NCI-H748 treated with DMSO at 0.1 percent for 48 hours (cell line): ENCODE data around the gene GABBR2.
"Not testable (repeated sequence)": the region's sequence is repeated elsewhere in the genome, so short reads cannot be mapped to it uniquely, and the experiment has no call there.

Experiments used
- DNase-seq: peaks from one replicate; lab custom pipeline; 2025; lab: John Stamatoyannopoulos, UW

The GABBR2 gene

DNA sequence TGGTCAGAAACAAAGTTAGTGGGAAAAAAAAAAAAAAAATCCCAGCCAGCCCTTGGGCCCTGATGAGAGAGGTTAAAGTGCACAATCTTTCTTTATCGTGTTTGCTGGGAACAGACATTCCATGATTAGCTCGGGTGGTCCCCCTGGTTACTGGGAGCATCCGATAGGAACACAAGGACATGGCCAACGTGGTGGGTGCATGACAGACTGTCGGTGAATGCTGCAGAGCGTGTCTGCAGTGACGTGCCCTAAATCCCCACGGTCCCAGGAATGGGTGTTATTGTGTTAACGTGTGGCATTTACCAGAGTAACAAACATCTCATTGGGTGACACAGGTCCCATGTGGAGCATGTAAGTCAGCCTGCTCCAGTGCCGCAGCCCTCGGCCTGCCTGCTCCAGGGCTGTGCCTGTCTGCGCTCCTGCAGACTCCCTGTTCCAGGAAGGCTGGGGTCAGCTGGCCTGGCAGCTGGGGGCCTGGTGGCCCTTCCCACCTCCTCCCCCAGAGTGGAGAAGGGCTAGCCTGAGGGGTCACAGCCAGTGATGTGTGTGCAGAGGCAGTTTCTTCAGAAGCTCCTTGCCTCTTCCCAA is 419.0 kb downstream of the GABBR2 start:
- DNase-seq: no peak

DNA sequence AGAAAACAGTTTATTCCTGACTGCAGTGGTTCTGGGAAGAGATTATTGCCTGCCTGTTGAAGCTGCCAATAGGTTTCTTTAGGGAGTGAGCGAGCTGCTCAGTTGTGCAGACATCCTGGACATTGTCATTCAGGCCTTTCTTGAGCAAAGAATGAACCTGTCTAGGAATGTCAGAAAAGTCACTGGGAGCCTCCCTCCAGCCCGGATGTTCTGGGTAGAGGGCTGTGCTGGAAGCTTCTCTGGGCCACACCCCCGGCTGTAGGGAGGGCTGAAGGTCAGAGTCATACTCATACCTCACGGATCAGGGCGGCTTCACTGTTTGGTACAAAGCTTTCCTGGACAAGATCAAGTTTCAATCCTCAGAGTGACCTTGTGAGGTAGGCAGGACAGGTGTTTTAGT is 419.9 kb downstream of the GABBR2 start:
- no peak for DNase-seq

DNA sequence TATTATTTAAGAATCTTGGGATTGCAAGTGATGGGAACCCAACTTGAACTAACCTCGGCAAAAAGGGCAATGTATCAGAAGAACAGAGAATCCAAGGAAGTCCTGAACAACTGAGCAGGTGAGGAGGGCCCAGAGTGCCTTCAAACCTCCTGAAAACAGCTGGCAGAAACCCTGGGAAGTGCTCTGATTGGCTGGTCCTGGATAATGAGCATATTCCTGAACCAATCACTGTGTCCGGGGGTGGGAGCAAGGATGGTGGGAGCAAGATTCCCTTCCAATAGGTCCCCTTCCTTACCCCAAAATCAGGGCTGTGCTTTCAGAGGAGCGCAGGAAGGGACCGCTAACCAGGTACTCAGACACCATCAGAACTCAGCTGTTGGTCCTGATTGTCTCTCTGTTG is 421.4 kb downstream of the GABBR2 start:
- DNase-seq: no peak

DNA sequence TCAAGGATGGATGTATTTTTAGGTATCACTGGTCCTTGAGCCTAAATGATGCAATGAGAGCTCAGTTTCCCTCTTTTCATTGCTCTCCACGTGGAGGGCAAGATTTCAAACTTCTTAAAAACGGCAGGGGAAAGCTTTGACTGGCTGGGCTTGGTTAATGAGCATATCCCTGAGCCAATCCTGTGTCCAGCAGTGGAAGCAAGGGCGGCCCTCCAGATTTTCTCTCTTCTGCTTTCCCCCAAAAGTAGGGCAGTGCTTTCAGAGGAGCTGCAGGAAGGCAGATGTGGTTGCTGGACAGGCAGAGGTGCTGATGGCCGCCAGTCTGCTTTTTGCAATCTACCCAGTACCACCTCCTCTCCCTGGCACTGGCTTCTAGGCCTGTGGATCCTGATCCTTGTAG is 423.3 kb downstream of the GABBR2 start:
- DNase-seq: no peak

DNA sequence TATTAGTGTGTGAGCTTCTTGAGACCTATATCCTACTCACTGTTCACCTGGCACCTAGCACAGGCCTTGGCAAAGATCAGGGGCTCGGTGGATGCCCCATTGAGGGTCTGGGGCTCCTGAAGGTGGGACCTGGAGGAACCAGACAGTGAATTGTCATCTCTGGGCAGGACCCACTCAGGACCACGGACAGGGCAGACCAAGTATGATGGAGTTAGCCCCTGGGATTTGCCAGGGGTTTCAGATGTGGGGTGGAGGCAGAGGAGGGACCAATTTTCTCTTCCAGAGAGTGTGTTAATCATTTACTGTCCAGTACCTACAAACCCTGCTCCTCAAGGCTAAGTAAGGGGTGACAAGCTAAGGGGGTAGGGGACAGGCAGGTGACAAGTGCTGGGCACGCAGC is 424.0 kb downstream of the GABBR2 start:
- no peak for DNase-seq

DNA sequence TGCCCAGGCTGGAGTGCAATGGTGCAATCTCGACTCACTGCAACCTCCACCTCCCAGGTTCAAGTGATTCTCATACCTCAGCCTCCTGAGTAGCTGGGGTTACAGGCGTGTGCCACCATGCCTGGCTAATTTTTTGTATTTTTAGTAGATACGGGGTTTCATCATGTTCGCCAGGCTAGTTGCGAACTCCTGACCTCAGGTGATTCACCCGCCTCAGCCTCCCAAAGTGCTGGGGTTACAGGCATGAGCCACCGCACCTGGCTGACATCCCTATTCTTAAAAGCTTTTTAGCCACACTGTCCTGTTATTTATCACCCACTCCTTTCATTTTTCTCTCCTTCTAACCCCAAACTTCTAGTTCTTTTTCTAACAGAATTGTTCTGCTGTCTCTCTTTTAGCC is 425.6 kb downstream of the GABBR2 start:
- not testable (repeated sequence) for DNase-seq

DNA sequence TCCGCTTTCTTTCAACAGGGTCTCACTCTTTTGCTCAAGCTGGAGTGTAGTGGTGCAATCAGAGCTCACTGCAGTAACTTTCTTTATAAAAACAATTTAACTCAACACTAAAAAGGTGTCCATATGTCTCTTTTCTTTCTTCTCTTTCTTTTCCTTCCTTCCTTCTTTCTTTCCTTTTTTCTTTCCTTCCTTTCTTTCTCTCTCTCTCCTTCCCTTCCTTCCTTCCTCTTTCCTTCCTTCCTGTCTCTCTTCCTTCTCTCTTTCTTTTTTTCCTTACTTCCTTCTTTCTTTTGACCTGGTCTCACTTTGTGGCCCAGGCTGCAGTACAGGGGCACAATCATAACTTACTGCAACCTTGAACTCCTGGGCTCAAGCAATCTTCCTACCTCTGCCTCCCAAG is 427.5 kb downstream of the GABBR2 start:
- DNase-seq: no peak

DNA sequence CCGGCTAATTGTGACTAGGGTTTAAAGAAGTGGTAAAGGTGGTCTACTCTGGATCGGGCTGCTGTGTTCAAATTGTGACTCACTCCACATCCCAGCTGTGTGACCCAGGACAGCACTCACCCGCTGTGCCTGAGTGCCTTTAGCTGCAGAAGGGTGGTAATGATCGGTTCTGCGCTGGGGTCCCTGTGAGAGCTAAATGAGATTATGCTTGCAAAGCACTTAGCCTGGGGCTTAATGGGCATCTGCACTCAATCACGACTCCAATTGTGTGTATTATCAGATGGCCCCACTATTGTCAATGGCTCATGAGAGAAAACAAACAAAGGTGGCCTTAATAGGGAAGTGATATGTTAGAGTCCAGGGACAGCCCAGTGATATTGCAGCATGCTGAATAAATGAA is 428.2 kb downstream of the GABBR2 start:
- peak; percentile 96 for DNase-seq

DNA sequence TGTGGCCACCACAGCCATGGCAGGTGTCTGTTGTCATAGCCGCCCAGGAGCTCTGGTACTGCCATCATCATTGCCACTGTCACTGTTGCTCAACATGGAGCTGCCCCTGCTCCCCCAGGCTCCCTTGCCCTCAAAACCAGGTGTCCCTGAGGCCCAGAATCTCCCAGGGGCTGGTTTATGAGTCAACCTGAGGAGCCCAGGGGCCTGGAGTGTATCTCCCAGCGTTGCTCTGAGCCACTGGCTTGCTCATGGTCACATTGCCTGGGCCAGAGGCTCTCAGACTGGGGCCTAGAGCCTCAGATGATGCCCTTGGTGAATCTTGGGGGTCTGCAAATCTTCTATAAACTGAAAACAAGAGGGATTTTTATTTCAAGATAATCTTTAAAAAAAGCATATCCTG is 428.6 kb downstream of the GABBR2 start:
- no peak for DNase-seq

DNA sequence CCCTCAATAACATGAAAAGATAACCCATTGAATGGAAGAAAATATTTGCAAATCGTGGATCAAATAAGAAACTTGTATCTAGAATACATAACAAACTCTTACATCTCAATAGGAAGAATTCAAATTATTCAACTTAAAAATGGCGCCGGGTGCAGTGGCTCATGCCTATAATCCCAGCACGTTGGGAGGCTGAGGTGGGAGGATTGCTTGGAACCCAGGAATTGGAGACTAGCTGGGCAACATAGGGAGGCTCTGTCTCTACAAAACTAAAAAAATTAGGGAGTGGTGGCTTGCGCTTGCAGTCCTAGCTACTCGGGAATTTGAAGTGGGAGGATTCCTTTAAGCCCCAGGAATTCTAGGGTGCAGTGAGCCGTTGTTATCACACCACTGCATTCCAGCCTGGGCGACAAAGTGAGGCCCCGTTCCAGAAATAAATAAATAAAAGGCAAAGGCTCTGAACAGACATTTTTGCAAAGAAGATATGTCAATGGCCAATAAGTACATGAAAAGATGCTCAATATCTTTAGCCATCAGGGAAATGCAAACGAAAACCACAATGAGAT is 431.7 kb downstream of the GABBR2 start:
- no peak for DNase-seq

DNA sequence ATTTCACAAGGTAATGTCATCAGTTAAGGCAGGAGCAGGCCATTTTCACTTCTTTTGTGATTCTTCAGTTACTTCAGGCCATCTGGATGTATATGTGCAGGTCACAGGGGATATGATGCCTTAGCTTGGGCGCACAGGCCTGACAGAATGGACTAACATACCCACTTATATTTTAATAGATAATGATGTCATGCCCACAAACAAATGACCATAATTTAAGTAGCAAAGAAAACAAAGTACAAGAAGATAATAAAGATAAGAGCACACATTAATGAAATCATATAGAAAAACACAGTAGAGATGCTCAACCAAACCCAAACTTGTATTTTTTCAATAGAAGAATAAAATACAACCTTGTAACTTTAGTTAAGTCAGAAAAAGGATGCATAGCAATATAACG is 433.6 kb downstream of the GABBR2 start:
- no peak for DNase-seq

DNA sequence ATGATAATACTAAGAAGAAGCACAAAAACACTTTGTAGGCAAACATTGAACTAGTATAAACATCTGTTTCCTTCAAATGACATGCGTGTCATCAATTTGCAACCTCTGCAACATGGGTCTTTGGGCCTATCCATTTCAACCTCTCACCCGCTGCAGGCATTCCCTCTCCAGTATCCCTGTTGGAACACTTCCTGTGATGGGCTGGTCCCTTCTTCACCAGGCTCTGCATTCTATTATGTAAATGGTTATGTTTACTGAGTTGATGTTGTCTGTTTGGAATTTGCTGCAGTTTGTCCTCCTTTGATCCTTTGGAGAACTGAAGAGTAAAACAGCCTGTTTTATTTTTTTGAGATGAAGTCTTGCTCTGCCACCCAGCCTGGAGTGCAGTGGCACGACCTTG is 436.7 kb downstream of the GABBR2 start:
- no peak for DNase-seq

DNA sequence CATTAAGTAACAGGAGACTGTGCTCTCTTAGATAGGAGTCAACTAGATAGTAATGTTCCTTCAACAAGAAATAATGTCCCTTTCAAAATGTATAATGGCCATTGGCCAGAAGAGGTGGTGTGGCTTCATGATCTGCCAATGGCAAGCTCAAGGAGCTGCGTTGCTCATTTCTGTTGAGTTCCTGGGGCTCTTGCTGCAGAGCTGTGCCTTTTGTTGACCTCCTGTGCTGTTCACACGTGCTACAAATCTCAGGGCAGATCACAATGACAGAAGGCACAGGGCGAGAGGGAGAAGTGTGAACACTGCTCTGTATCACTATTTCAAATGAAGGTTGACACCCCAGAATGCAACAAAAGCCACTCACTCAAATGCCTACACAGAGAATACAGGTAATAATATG is 437.3 kb downstream of the GABBR2 start:
- DNase-seq: no peak

DNA sequence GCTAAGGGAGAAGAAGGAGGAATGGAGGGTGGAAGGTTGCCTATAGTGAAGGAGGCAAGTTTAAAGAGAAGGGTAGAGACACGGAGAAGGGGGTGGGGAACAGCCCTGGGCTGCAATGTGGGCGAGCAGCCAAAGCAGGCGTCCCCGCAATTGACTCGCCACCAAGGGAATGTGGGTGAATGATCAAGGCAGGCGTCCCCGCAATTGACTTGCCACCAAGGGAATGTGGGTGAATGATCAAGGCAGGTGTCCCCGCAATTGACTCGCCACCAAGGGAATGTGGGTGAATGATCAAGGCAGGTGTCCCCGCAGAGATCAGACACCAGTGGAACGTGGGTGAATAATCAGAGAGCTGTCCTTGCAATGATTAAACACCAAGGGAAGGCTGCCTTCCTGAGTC is 438.5 kb downstream of the GABBR2 start:
- DNase-seq: not testable (repeated sequence)

DNA sequence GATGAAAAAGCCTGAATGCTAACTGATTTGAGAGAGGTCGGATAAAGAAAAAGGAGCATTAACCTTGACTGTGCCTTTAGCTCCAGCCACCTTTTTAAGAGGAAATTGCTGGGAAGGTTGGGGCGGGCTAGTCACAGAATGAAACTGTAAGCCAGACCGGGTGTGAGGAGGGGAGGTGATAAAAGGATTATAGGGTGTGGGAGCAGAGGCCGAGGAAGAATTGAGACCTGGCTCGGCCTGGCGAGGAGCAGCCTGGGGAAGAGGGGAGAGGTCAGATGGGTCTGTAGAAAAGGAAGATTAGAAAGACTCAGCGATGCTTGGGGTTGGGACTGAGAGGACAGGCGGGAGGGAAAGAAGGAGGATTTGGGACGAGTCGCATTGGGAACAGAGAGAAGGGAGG is 439.1 kb downstream of the GABBR2 start:
- not testable (repeated sequence) for DNase-seq

DNA sequence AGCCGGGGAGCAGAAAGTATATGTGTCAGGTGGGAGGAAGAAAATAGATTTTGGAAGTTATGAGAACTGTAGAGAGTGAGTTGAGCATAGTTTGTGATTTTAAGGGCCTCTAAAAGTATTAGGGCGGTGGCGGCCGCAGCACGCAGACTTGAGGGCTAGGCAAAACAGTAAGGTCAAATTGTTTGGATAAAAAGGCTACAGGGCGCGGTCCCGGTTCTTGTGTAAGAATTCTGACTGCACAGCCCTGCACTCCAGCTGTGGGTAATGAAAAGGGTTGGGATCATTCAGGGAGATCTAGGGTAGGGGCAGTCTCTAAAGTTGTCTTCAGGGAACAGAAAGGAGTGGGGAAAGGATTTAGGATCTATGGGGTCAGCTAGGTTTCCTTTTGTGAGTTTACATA is 441.2 kb downstream of the GABBR2 start:
- not testable (repeated sequence) for DNase-seq

DNA sequence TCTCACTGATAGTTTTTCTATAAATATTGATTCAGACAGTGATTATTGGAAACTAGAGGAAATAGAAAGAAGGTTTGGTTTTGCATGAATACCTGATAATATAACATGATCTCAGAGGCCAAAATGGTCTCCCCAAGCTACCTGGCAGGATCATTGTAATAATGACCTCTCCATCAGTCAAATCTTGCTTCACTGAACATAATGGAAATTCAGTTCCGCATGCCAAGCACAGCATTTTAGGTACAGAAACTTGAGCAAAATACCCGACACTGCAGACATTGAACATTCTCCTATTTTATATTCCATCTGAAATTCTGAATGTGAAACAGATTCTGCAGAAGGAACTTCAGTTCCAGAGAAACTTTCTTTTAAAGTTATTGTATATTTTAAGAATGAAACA is 444.2 kb downstream of the GABBR2 start:
- no peak for DNase-seq

DNA sequence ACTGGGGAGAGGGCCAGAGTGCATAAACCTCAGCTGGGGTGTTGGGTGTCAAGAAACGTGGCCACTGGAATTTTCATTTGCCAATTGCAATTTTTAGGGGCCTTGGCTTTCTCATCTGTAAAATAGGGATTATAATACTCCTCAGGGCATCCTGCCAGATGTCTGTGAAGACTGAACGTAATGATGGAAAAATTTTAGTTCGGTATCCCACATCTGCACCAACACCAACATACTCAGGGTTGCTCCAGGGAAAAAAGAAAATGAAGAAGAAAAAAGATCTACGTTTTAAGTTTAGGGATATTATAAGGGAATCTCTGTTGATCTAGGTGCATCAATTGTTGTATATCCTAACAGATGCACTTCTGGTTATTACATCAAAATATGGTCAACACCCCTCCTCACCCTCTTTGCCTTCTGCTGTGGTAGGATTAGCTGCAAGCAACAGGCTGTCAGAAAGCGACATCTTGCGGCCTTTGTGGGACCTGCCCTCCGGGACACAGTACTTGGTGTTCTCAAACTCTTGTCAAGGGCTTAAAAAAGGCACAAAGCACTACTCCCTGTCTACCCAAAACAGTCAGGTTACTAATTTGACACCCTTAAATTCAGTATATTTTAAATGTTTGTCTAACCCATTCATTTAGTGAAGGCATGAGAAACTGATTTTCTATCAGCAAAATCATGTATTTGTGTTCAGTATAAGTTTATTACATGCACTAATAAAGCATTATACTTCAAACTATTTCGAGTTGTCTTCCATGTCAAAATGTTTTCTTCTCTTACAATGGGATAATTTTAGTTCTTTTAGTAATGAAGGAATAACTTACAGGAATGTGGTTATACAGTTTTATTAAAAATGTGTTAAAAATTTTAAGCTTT is 445.0 kb downstream of the GABBR2 start:
- DNase-seq: peak; percentile 68

DNA sequence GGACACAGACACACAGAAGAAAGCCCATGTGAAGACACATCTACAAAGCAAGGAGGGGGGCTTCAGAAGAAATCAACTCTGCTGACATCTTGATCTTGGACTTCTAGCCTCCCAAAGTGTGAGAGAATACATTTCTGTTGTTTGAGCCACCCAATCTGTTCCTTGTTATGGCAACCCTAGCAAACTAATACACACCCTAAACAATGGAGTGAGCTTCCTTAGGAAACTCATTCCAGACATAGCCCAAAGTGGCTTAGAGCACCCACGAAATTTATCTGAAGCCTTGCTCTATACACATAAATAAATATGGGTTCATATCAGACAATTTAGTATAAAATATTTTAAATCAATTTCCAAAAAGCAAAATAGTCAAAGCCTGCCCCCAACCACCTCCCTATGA is 445.7 kb downstream of the GABBR2 start:
- DNase-seq: no peak

DNA sequence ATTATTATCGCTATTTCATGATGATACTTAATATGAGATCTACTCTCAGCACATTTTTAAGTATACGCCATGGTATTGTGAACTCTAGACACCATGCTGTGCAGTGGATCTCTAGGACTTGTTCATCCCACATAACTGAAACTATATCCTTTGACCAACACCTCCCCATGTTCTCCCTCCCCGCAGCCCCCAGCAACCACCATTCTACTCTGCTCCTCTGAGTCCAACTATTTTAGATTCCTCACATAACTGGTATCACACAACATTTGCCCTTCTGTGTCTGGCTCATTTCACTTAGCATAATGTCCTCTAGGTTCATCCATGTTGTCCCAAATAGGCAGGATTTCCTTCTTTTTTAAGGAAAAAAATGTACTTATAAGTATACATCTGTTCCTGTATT is 446.7 kb downstream of the GABBR2 start:
- no peak for DNase-seq

DNA sequence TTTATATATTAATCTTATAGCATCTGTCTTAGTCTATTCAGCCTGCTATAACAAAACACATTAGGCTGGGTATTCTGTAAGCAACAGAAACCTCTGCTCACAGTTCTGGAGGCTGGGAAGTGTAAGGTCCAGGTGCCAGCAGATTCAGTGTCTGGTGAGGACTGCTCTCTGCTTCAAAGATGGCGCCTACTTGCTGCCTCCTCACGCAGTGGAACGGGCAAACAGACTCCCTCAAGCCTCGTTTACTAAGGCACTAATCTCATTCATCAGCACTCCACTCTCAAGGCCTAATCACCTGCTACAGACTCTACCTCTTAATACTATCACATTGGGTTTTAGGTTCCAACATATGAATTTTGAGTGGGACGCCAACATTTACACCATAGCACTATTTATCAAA is 448.1 kb downstream of the GABBR2 start:
- DNase-seq: no peak

DNA sequence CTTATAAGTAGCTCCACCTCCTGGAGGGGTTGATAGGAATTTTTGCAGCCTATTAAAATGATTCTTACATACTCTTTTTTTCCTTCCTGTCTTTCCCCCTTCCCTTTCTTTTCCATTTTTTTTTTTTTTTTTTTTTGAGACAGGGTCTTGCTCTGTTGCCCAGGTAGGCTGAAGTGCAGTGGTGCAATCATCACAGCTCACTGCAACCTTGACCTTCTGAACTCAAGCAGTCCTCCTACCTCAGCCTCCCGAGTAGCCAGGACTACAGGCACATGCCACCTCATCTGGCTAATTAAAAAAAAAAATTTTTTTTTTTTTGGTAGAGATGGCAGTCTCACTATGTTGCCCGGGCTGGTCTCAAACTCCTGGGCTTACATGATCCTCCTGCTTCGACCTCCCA is 448.9 kb downstream of the GABBR2 start:
- DNase-seq: no peak

DNA sequence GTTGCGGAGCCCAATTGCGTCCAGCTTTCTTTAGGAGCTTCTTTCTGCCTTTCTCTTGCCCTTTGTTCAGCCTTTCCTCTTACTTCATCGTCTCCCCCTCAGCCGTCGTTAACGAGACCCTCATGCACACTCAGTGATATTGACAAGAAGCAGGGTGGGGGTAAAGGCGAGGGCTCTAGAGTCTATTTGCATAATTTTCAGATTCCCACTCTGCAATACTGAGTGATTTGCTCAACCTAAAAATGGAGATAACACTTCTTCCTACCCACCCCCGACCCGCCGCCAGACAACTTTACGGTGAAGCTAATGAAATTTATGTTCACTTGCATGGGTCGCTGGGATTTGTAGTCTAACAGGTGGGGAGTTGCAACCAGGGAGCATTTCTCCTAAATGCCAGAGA is 452.0 kb downstream of the GABBR2 start:
- no peak for DNase-seq
